HG03342 (cell line): Measurements from ENCODE around the gene IFIT1.
"Not testable (repeated sequence)": the region's sequence is repeated elsewhere in the genome, so short reads cannot be mapped to it uniquely, and the experiment has no call there.

Experiments used
- ATAC-seq: cut with Tn5 transposase; IDR thresholded peaks from one replicate; pipeline ENCODE4 v1.9.1; 2021; ENCODE audit warnings: mild to moderate bottlenecking, moderate library complexity; ENCODE audit not compliant: unreplicated experiment

IFIT1 gene

DNA sequence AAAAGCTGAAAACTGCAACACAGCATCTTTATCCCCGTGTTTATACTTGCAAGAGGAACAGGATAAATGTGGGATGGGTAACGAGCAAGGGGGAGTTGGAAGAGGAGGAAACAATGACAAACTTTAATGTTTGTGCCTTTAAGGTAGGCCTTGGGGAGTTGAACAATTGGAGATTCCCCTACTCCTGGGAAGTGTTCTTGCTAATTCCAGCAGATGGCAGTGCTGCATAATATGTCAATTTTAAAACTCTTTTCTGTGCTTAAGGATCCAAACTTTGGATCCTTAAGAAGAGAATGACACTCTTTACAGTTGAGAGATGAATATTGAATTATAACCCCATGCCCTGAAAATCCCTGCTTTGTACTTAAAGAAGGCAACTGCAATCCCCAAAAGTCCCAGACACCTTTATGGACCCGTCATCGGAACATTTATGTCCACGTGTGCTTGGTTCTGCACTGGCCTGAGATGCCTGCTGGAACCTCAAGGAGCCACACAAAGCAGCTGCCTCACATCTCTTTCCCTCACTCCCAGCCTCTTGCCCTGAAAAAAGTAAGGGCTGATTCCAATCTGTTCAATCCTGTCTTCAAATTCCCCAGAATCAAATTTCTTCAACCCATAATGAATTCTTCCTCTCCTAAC is 33.9 kb downstream of the IFIT1 start:
- ATAC-seq, result peak; percentile 54

DNA sequence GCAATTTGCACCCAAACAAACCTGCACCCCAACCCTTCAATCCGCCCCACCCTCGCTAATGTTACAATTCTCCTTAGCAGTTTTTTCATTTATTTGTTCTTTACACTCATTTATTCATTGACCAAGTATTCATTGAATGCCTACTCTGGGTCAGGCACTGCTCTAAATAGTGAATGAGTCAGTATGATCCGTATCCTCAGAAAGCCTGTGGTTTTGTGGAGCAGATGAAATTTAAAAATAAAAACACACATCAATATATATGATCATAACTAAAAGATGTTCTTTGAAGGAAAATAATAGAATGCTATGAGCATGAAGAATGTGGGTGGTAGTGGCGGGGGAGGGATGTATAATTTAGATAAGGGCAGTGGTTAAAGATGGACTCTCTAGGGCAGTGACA is 35.2 kb downstream of the IFIT1 start:
- no peak for ATAC-seq

GRCh38 chr10:89428877-89429276 is 36.5 kb downstream of the IFIT1 start:
- no peak for ATAC-seq

- ATAC-seq, result no peak
These were observed 39.6 kb downstream of the IFIT1 start for GRCh38 chr10:89431977-89432376.

- no peak for ATAC-seq
These were observed 46.1 kb downstream of the IFIT1 start for GRCh38 chr10:89438525-89438924.

GRCh38 chr10:89440226-89441009 is 48.0 kb downstream of the IFIT1 start:
- no peak for ATAC-seq

DNA sequence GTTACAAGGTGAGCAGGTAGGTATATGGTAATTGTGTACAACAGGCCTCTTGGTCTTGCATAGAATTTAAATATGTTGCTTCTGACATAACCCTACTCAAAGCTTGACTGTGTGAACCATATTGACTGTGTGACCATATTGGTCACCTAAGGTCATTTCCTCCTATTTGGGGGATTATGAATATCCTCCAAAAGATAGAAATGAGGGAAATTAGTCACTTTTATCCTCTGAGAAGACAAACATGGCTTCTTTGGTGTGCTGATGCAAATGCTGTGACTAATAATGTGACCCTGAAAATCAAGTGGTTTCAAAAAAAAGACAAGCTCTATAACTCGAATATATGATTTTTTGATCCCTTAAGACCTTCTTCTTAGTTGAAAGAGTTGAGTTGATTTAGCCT is 49.9 kb downstream of the IFIT1 start:
- no peak for ATAC-seq

- not testable (repeated sequence) for ATAC-seq
These were observed 52.4 kb downstream of the IFIT1 start for GRCh38 chr10:89444819-89445218.

- ATAC-seq, result no peak
These were observed 58.5 kb downstream of the IFIT1 start for GRCh38 chr10:89450901-89451300.

DNA sequence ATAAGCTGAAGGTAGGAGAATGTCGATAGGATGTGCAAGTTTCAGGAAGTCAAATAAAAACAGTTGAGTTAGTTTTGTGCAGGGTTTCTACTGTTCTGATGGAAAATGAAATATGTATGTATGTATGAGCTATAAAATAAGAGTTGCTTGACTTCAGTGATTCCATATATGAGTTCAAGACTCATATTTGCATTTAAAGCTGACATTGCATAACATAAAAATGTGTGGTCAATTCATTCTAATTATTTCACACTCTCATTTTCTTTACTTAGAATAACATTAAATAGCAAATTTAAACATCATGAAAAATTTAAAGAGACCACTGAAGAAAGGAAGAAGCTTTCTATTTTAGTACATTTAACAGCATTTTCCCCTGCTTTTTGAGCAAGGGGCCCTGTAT is 59.8 kb downstream of the IFIT1 start:
- ATAC-seq, result no peak

GRCh38 chr10:89454561-89455347 is 62.3 kb downstream of the IFIT1 start:
- ATAC-seq, result no peak
